Bronchial epithelial cell (primary cell): ENCODE measurements around the gene RPS6KA2. TPM values are rescaled to one million over a fixed set of nuclear protein-coding genes. Genes with fewer than 3 reads are reported as not detected.

Experiments
- DNase-seq: peaks from one replicate; pipeline ENCODE4 v3.0.0-alpha.2; 2010; ENCODE audit warnings: low read depth
- FAIRE-seq: peaks from 2 replicates; lab custom pipeline; 2011; peaks lifted over from hg19 to GRCh38; lab: Jason Lieb, UNC
- H3K27me3 ChIP-seq: 2 replicates; pipeline ENCODE4 v1.5.1; 2011; ENCODE audit warnings: low read length; ENCODE audit not compliant: control insufficient read depth, insufficient read depth
- H3K36me3 ChIP-seq: 2 replicates; pipeline ENCODE4 v1.5.1; 2011; ENCODE audit warnings: low read length; ENCODE audit not compliant: control insufficient read depth, insufficient read depth
- H3K4me3 ChIP-seq: 2 replicates; pipeline ENCODE4 v1.5.1; 2011; ENCODE audit warnings: mild to moderate bottlenecking, low read depth, low read length, control low read depth
- total RNA-seq: library from RNA; depleted of rRNA; stranded (reverse); fragments of >200 nt; gene quantifications from 2 replicates; pipeline ENCODE4 v1.2.1, GENCODE V29; 2014
- TF ChIP-seq, protein P1 (sequence below): IDR thresholded peaks from 2 replicates; pipeline ENCODE4 v1.5.1; 2011; ENCODE audit warnings: mild to moderate bottlenecking, moderate library complexity, low read length, control low read depth, inconsistent platforms; ENCODE audit not compliant: insufficient read depth, severe bottlenecking

Gene RPS6KA2
- total RNA-seq, result 42.6 and 44.4 TPM in 2 replicates

DNA sequence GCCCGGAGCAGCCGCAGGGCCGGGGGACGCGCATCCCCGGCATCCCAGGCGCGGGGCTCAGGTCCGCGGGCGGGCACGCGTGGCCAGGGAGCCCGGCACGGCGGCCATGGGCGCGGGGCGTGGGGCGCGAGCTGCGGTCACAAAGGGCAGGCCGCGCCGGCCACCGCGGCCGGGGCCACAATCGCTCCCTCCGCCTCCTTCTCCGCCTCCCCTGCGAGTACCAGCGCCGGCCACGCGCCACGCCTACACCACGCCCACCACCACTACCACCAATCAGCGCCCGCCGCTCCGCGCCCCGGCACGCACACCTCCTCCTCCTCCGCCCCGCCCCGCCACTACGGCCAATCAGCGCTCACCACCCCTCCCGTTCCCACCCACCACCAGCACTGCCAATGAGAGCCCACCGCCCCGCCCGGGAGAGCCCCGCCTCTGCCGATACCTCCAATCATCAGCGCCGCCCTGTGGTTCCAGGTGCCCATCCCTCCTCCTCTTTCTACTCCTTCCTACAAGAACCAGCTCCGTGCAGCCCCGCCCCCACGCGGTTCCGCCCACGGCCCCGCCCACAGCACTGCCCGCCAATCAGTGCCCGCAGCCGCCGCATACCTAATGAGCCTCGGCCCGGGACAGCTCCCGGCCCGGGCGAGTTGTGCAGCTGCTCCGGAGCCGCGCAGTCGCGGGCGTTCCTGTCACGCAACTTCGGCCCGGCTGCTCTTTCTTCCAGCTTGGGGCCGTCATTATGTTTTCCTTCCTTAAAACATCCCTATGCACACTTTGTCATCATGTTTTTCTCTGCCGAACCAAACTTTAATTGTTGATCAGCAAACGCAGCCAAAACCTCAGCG, at the start of gene RPS6KA2:
Gene RPS6KA2 (minus strand): TSS at position 219 of the 842 bp plus-strand sequence. CDS start 232 bp downstream, outside the sequence.
- H3K4me3 ChIP-seq, result peak within 1 kb of the TSS; percentile 83
- FAIRE-seq (no peak), DNase-seq (peak; percentile 95)
- no peaks in the 10 kb centered on the region for H3K27me3 ChIP-seq
- TF ChIP-seq, protein P1, sequence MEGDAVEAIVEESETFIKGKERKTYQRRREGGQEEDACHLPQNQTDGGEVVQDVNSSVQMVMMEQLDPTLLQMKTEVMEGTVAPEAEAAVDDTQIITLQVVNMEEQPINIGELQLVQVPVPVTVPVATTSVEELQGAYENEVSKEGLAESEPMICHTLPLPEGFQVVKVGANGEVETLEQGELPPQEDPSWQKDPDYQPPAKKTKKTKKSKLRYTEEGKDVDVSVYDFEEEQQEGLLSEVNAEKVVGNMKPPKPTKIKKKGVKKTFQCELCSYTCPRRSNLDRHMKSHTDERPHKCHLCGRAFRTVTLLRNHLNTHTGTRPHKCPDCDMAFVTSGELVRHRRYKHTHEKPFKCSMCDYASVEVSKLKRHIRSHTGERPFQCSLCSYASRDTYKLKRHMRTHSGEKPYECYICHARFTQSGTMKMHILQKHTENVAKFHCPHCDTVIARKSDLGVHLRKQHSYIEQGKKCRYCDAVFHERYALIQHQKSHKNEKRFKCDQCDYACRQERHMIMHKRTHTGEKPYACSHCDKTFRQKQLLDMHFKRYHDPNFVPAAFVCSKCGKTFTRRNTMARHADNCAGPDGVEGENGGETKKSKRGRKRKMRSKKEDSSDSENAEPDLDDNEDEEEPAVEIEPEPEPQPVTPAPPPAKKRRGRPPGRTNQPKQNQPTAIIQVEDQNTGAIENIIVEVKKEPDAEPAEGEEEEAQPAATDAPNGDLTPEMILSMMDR, result no peak
- no peaks in the 10 kb centered on the region for H3K36me3 ChIP-seq

DNA sequence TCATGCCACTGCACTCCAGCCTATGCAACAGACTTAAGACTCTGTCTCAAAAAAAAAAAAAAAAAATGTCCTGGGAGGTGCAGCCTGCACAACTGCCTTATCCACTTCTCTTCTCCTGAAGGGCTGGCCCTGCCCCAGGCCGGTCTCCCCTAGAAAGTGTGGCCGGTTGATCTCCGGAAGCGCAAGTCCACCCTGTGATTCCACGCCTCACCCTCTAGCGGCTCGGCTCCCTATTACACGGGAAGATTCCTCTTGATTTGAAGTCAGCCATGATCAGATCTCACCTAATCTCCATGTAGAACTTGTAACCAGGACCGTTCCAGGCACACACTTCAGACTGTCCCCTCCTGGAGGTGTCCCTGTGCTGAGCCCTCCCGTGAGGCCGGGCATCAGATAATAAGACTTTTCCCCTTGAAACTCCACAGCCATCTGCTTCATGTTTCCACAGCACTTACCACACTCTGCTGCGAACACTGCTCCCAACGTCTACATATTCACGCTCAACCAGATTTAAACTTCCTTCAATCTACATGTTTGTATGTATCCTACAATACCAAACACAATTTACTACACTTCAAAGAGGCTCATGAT, 49.3 kb upstream of the RPS6KA2 start:
- DNase-seq (no peak), FAIRE-seq (no peak)
- H3K4me3 ChIP-seq, result no peak overlapping the region
- TF ChIP-seq, protein P1, result no peak
- H3K36me3 ChIP-seq, result no peaks in the 10 kb centered on the region
- peaks cover 3% of the 10 kb centered on the region for H3K27me3 ChIP-seq

DNA sequence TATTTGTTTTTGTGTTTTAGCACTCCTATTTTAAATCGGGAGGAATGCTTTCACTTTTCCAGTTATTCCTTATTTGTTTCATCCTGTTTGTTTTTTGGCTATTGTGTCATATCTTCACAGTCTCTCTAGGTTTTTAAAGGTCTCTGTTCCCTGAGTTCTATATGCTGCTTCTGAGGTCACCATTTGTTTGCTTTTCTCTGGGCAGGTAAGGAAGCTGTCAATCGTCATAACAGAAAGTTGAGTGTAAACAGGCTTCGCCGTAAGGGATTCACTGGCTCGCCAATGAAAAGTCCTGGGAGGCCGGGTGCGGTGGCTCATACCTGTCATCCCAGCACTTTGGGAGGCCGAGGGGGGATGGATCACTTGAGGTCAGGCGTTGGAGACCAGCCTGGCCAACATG, 48.7 kb upstream of the RPS6KA2 start:
- Histone ChIP-seq H3K27me3 (peaks cover 3% of the 10 kb centered on the region), H3K36me3 (no peaks in the 10 kb centered on the region), H3K4me3 (no peak overlapping the region)
- TF ChIP-seq, protein P1, result no peak
- peak; percentile 79 for DNase-seq
- no peak for FAIRE-seq

DNA sequence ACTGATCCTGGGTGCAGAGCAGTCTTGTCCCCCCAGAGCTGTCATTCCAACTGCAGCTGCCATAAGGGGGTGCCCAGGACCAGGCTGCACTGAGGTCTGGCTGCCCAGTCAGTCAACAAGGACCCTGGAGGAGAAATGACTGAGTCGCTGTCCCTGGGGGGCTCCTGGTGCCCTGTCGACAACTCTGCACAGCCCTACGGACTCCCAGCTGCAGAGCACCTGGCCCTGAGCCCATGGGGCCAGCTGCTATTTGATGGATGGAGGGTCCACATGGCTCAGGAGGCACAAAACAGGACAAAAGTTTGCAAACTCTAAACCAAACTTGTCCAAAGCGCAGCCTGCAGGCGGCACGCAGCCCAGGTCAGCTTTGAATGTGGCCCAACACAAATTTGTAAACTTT, 46.3 kb upstream of the RPS6KA2 start:
- DNase-seq (no peak), FAIRE-seq (no peak)

DNA sequence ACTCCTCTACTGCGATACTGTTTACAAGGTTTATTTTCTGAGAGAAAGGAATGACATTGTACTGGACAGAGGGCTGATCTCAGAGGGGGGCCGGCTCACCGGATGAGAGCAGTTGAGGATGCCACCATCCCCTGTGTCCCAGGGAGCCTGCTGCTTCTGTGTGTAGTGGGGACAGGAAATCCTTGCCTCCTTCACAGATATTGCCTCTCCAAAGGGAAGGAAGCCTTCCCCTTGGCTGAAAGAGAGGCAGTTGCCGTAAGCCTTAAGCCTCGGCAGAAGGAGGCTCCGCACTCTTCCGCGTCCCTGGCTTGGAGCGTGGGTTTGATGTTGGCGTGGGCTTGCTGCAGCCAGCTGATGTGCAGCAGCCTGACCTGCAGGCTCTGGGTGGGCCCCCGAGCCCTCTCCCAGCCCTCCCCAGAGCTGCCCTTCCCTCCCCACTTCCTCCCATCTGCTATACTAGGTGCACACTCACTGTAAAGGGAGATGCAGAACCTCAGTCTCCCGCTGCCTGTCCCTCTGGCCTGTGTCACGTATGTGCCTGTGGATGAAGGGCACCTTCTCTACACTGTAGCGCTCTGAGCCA, 45.7 kb upstream of the RPS6KA2 start:
- FAIRE-seq (no peak), DNase-seq (no peak)
- Histone ChIP-seq H3K4me3 (no peak overlapping the region), H3K27me3 (peaks cover 4% of the 10 kb centered on the region), H3K36me3 (no peaks in the 10 kb centered on the region)
- TF ChIP-seq, protein P1, result no peak

More for the DNA sequence above, 46.3 kb upstream of the RPS6KA2 start:
- Histone ChIP-seq H3K36me3 (no peaks in the 10 kb centered on the region), H3K4me3 (no peak overlapping the region), H3K27me3 (peaks cover 3% of the 10 kb centered on the region)
- TF ChIP-seq, protein P1, result no peak
